K562 (cell line): ENCODE results near the gene RACGAP1. TPM values are rescaled to one million over a fixed set of nuclear protein-coding genes. Genes with fewer than 3 reads are reported as not detected.

Experiments
- ARNT ChIP-seq, 2 experiments: fragments of 450-650 bp; IDR thresholded peaks; 2 replicates each; pipeline ENCODE4 v1.6.1; 2016; ENCODE audit warnings: mild to moderate bottlenecking in 1 of 2
- BCLAF1 ChIP-seq, 2 experiments: fragments of 450-650 bp in 1 of 2; IDR thresholded peaks; 2 replicates each; pipeline ENCODE4 v1.6.1; 2011 to 2017; ENCODE audit warnings: low read depth in 2 of 2, antibody characterized with exemption in 1 of 2, borderline replicate concordance in 1 of 2, low read length in 1 of 2, mild to moderate bottlenecking in 1 of 2, mixed read lengths in 1 of 2; ENCODE audit not compliant: control insufficient read depth in 1 of 2
- BMI1 ChIP-seq: fragments of 150-350 bp; IDR thresholded peaks from 2 replicates; pipeline ENCODE4 v1.6.1; 2014; ENCODE audit warnings: low read length
- CC2D1A ChIP-seq: fragments of 450-650 bp; IDR thresholded peaks from 2 replicates; pipeline ENCODE4 v1.6.1; 2017; ENCODE audit warnings: mild to moderate bottlenecking
- DDX20 ChIP-seq: fragments of 450-650 bp; IDR thresholded peaks from 2 replicates; pipeline ENCODE4 v1.6.1; 2016; ENCODE audit warnings: missing genetic modification characterization, low read depth, mild to moderate bottlenecking, missing compliant biosample characterization, moderate library complexity
- DPF2 ChIP-seq: fragments of 450-650 bp; IDR thresholded peaks from 2 replicates; pipeline ENCODE4 v1.6.1; 2016
- FOS ChIP-seq: IDR thresholded peaks from 3 replicates; pipeline ENCODE4 v1.6.1; 2011; ENCODE audit not compliant: insufficient read length; ENCODE audit errors: extremely low read depth
- HNRNPUL1 ChIP-seq: fragments of 200-400 bp; formaldehyde crosslinking; IDR thresholded peaks from 2 replicates; pipeline ENCODE4 v1.6.1; 2017; ENCODE audit warnings: low read length
- JUN ChIP-seq, 2 experiments: sonication (generic) in 1 of 2; formaldehyde crosslinking in 1 of 2; IDR thresholded peaks; 2 replicates each; pipeline versions ENCODE4 v1.6.1 to v1.8.0; 2012 to 2022; ENCODE audit warnings: borderline replicate concordance in 2 of 2, mild to moderate bottlenecking in 2 of 2, improper control_type of control experiment in 1 of 2, low read depth in 1 of 2, low read length in 1 of 2, missing genetic modification reagents in 1 of 2
- MCM7 ChIP-seq, 2 experiments: fragments of 450-650 bp; IDR thresholded peaks; 2 replicates each; pipeline ENCODE4 v1.6.1; 2016 to 2018
- NFXL1 ChIP-seq: fragments of 450-650 bp; formaldehyde crosslinking; IDR thresholded peaks from 2 replicates; pipeline ENCODE4 v1.4.0; 2021; ENCODE audit warnings: mild to moderate bottlenecking
- NR2C2 ChIP-seq, 2 experiments: fragments of 200-800 bp in 1 of 2; sonication (Bioruptor generic) in 1 of 2; sonication (generic) in 1 of 2; formaldehyde crosslinking in 1 of 2; IDR thresholded peaks; 2 replicates each; pipeline versions ENCODE4 v1.6.1 to v1.8.0; 2016 to 2022; ENCODE audit warnings: mild to moderate bottlenecking in 1 of 2, missing compliant biosample characterization in 1 of 2, missing genetic modification characterization in 1 of 2, missing genetic modification reagents in 1 of 2
- POLR3A ChIP-seq: IDR thresholded peaks from 2 replicates; pipeline ENCODE4 v1.6.1; 2011; ENCODE audit warnings: borderline replicate concordance, mild to moderate bottlenecking, moderate library complexity; ENCODE audit not compliant: insufficient read length, insufficient read depth; ENCODE audit errors: extremely low read depth
- RFX5 ChIP-seq: IDR thresholded peaks from 2 replicates; pipeline ENCODE4 v1.6.1; 2011; ENCODE audit warnings: low read depth, mild to moderate bottlenecking, improper control_type of control experiment, low read length
- SMARCC2 ChIP-seq: fragments of 450-650 bp; IDR thresholded peaks from 2 replicates; pipeline ENCODE4 v1.6.1; 2017; ENCODE audit warnings: antibody characterized with exemption, moderate library complexity, mild to moderate bottlenecking, low read depth
- SP2 ChIP-seq: IDR thresholded peaks from 2 replicates; pipeline ENCODE4 v1.6.1; 2011; ENCODE audit warnings: mild to moderate bottlenecking, low read depth, low read length, moderate library complexity; ENCODE audit not compliant: poor library complexity, severe bottlenecking; ENCODE audit errors: extremely low read depth
- TCFL5 ChIP-seq: fragments of 250-450 bp; sonication (Bioruptor Pico); conservative IDR thresholded peaks from 2 replicates; pipeline ENCODE4 v1.6.1; 2021; ENCODE audit warnings: mild to moderate bottlenecking, moderate library complexity, matching md5 sums
- TEAD1 ChIP-seq, 2 experiments: fragments of 450-650 bp in 1 of 2; sonication (generic) in 1 of 2; formaldehyde crosslinking; IDR thresholded peaks; 2 replicates each; pipeline versions ENCODE4 v1.4.0 to v1.8.0; 2020 to 2022; ENCODE audit warnings: mild to moderate bottlenecking in 2 of 2, missing genetic modification reagents in 1 of 2
- THRAP3 ChIP-seq: fragments of 450-650 bp; IDR thresholded peaks from 2 replicates; pipeline ENCODE4 v1.6.1; 2016; ENCODE audit warnings: mild to moderate bottlenecking, inconsistent platforms, borderline replicate concordance
- ZNF134 ChIP-seq: fragments of 250-450 bp; sonication (Bioruptor Pico); conservative IDR thresholded peaks from 2 replicates; pipeline ENCODE4 v1.4.0; 2020
- ZNF347 ChIP-seq: fragments of 450-650 bp; formaldehyde crosslinking; IDR thresholded peaks from 2 replicates; pipeline ENCODE4 v1.4.0; 2020; ENCODE audit warnings: low read depth, mild to moderate bottlenecking, moderate library complexity
- ZNF408 ChIP-seq: fragments of 250-450 bp; sonication (Bioruptor Pico); IDR thresholded peaks from 2 replicates; pipeline ENCODE4 v1.4.0; 2020; ENCODE audit warnings: low read depth, mild to moderate bottlenecking, moderate library complexity
- ZNF431 ChIP-seq: sonication (generic); formaldehyde crosslinking; IDR thresholded peaks from 2 replicates; pipeline ENCODE4 v1.8.0; 2022; ENCODE audit warnings: mild to moderate bottlenecking, missing genetic modification reagents
- ZNF445 ChIP-seq: fragments of 250-450 bp; sonication (Bioruptor Pico); IDR thresholded peaks from 2 replicates; pipeline ENCODE4 v1.4.0; 2020; ENCODE audit warnings: low read depth, mild to moderate bottlenecking, moderate library complexity
- ZNF695 ChIP-seq: fragments of 450-650 bp; formaldehyde crosslinking; IDR thresholded peaks from 2 replicates; pipeline ENCODE4 v1.4.0; 2020; ENCODE audit warnings: mild to moderate bottlenecking, moderate library complexity
- ZNF707 ChIP-seq: fragments of 250-450 bp; sonication (Bioruptor Pico); conservative IDR thresholded peaks from 2 replicates; pipeline ENCODE4 v1.8.0; 2022; ENCODE audit warnings: inconsistent platforms, mild to moderate bottlenecking, moderate library complexity
- polyA plus RNA-seq, 8 experiments: library from polyadenylated mRNA; depleted of rRNA in 4 of 8; stranded (reverse) in 5 of 8; unstranded in 3 of 8; fragments of >200 nt; fragmentation: Nextera tagmentation in 2 of 8; fragmentation: Illumina TruSeq in 1 of 8; extraction: Ambion mirVana in 2 of 8; extraction: Trizol in 1 of 8; gene quantifications; 2 replicates each; pipeline versions ENCODE4 v1.2.1 to v1.2.3, GENCODE V29; 2011 to 2014; ENCODE audit warnings: inconsistent platforms in 1 of 8, missing spikeins in 1 of 8
- total RNA-seq, 7 experiments: library from RNA; depleted of rRNA in 6 of 7; stranded (reverse); fragments of >200 nt in 6 of 7; fragmentation: Illumina TruSeq in 2 of 7; extraction: Trizol in 2 of 7; gene quantifications; 2 replicates each; pipeline versions ENCODE4 v1.2.1 to v1.2.3, GENCODE V29; 2011 to 2021; ENCODE audit warnings: low replicate concordance in 1 of 7

RACGAP1 gene
- total and polyA plus RNA-seq, 9 of the 15 experiments (the other 6 are each of a cell fraction or from before 2014, with no cell fraction given): 56.4 to 92.9 (median 71.8) TPM

- TF ChIP-seq JUN (IDR thresholded peaks at IDR 0.05; ENCODE audit: borderline replicate concordance, low read depth, low read length) (no peak), JUN (CRISPR knock-in tag; IDR thresholded peaks at IDR 0.05; ENCODE audit: borderline replicate concordance) (no peak), BCLAF1 (IDR thresholded peaks at IDR 0.05; ENCODE audit: borderline replicate concordance in 1 of 2, control insufficient read depth in 1 of 2, low read depth in 2 of 2, low read length in 1 of 2) (0 out of 4 replicates have a peak, but pooled peaks of 1 of the 2 experiments have one; percentile 36), ZNF445 (CRISPR knock-in tag) (peak; percentile 75; the same call in 1 of the 2 replicates), POLR3A (no peak), HNRNPUL1 (no peak), TEAD1 (CRISPR knock-in tag; IDR thresholded peaks at IDR 0.05) (peak in 1 of 2 experiments; percentile 81; a peak in 1 of 4 replicates), ZNF707 (no peak), ZNF347 (no peak), DDX20 (no peak), SP2 (peak; percentile 38), MCM7 (IDR thresholded peaks at IDR 0.05) (no peak), DPF2 (peak; percentile 92), NR2C2 (CRISPR knock-in tag; IDR thresholded peaks at IDR 0.05) (no peak), NR2C2 (tag; IDR thresholded peaks at IDR 0.05) (peak; percentile 35; the same call in 1 of the 2 replicates), ZNF408 (CRISPR knock-in tag) (no peak), TCFL5 (CRISPR knock-in tag) (peak; percentile 75; the same call in 1 of the 2 replicates), THRAP3 (no peak), ARNT (IDR thresholded peaks at IDR 0.05) (no peak), RFX5 (no peak), NFXL1 (CRISPR knock-in tag) (no peak), FOS (no peak), ZNF695 (CRISPR knock-in tag) (no peak), ZNF431 (no peak), BMI1 (no peak), SMARCC2 (peak; percentile 66; the same call in 1 of the 2 replicates), ZNF134 (CRISPR knock-in tag) (0 out of 2 replicates have a peak, but pooled peaks have one; percentile 53), CC2D1A (peak; percentile 93)
Observed at GRCh38 chr12:50050410-50051098, 25.3 kb upstream of the RACGAP1 start (continued).
